Suppressor macrophage treated with lipopolysaccharide for 1 hour (primary cell): ENCODE measurements around the gene CHMP5.

Source experiments
- DNase-seq, 3 donors: peaks; one replicate each; pipeline ENCODE4 v3.0.0-alpha.2; 2020 to 2022

Gene CHMP5

DNA sequence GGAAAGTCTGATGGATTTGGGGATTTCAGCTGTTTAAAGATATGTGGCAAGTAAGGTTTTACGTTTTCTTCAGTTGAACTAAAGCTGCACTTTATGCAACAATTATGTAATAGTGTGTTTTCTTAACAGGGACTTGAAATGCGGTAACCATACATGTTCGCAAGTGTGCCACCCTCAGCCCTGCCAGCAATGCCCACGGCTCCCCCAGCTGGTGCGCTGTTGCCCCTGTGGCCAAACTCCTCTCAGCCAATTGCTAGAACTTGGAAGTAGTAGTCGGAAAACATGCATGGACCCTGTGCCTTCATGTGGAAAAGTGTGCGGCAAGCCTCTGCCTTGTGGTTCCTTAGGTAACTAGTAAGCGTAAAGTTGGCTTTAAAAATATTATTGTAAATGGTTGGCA, 53.9 kb downstream of the CHMP5 start:
- no peak for DNase-seq

DNA sequence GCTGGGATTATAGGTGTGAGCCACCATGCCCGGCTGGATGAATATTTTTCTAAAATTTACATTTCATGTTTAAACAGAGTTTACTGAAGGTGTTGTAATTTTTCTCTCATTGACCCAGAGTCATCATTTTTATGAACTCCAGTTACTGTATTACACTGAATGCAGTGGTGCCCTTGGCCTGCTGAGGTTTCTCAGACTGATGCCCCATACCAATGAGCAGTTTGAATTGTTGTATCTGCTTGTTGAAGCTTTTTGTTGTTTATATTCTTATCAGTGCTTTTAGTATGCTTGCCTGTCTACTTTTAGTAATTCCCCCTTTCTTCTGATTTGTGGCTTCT, 55.4 kb downstream of the CHMP5 start:
- no peak for DNase-seq

DNA sequence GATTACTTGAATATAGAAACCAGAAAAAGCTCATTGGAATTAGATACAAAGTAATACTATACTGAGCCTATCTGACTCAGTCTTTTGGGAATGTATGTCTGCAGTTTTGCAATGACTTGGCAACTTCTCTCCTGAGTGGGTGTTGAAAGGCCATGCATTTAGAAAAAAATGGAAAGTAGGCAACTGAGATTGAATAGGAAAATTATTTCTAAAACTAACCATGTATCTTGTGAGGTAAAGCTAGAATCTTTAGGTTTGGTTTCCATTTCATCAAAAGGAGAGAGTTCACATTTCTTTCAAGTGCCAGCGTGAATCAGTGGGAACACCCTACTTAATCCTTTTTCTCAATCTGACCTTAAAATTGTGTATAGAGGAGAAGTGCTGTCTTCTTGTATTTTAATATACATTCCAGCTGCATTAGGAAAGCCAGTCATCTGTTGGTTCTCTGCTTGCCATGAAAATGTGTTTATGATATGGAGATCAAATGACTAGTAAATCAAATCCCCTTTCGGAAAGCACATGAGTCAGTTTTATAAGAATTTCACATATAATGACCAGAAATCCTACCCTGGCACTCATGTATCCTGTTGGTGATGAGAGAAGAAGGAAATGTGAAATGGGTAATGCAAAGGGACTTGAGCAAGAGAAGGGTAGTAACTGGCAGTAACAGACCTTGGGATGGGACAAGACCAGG, 55.9 kb downstream of the CHMP5 start:
- DNase-seq, result peak; percentile 22 to 58 (median 42)

DNA sequence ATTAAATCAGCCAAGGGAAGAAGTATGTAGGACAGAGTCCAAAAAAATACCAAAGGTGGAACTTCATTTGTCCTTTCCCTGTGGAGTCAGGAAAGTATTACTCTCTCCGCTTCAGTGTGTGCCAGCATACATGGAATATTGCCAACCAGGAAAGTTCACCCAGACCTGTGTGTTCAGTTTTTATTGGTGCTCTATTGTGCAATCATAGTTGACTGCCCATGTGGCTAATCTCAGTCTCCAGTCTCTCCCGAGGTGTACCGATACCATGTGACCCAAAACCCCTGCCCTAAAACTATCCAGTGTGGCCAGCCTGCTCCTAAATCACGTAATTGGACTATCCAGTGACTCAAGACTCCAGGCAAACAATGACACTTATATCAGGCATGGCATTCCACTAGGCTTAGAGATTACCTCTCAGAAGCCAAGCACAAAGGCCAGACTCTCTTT, 64.3 kb downstream of the CHMP5 start:
- no peak for DNase-seq

DNA sequence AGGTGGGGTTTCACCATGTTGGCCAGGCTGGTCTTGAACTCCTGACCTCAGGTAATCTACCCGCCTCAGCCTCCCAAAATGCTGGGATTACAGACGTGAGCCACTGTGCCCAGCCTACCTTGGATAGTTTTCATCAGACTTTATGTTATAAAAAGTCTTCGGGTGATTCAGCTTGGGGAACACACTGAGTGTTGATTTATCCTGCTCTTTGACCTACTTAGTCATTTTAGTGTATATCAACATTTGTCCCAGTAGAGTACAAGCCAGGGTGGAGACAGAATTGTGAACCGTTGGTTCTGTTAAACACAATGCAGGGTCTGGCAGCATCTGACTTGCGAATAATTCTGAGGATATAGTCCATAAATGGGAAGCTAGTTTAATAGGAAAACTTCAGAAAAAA, 65.1 kb downstream of the CHMP5 start:
- DNase-seq, result no peak

DNA sequence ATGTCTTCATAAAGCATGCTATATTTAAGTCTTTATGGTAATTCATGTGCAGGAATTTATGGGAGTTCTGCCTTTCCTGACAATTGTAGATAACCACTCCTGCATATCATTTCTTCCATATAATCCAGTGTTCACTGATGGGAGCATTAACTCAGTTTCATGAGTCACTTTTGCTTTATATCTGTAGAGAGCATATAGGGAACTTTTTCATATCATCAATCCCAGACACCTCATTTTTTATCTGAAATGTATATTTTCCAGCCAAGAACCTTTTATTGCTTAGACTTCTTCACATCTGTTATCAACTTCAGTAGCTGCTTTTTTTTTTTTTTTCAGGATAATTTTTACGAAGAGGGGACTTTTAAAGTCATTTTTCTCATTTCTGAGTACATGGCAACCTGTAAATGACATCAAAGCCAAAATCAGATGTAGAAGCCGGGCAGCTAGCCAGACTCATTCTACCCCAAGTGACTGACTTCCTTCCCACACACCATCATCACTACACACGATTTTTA, 66.6 kb downstream of the CHMP5 start:
- DNase-seq, result no peak
